Loucy (cell line): ENCODE data around the gene GRM2.

Source experiments
- H2AFZ ChIP-seq: fragments of 200-600 bp; sonication (generic); 2 replicates; pipeline ENCODE4 v1.6.0; 2016; ENCODE audit warnings: antibody characterized with exemption, mild to moderate bottlenecking, low read length, moderate library complexity
- H3F3A ChIP-seq: fragments of 200-600 bp; 2 replicates; pipeline ENCODE4 v1.6.0; 2016; ENCODE audit warnings: antibody characterized with exemption, low read depth, mild to moderate bottlenecking
- H3K27me3 ChIP-seq: fragments of 200-600 bp; sonication (generic); 2 replicates; pipeline ENCODE4 v1.6.1; 2014; ENCODE audit warnings: low read length, mild to moderate bottlenecking; ENCODE audit not compliant: insufficient read depth, poor library complexity, severe bottlenecking
- H3K36me3 ChIP-seq: fragments of 200-600 bp; sonication (generic); 2 replicates; pipeline ENCODE4 v1.6.1; 2016; ENCODE audit warnings: low read length; ENCODE audit not compliant: insufficient read depth
- H3K4me1 ChIP-seq: fragments of 200-600 bp; sonication (generic); 2 replicates; pipeline ENCODE4 v1.5.1; 2014; ENCODE audit warnings: low read length, mild to moderate bottlenecking; ENCODE audit not compliant: insufficient read depth, poor library complexity, severe bottlenecking
- H3K4me2 ChIP-seq: fragments of 200-600 bp; sonication (generic); 2 replicates; pipeline ENCODE4 v1.6.0; 2014; ENCODE audit warnings: antibody characterized with exemption, low read length, low read depth, mild to moderate bottlenecking; ENCODE audit not compliant: poor library complexity, severe bottlenecking
- H3K4me3 ChIP-seq: fragments of 200-600 bp; sonication (generic); 2 replicates; pipeline ENCODE4 v1.5.1; 2014; ENCODE audit warnings: low read length, mild to moderate bottlenecking, mixed read lengths; ENCODE audit not compliant: poor library complexity, severe bottlenecking
- H3K79me2 ChIP-seq: fragments of 200-600 bp; sonication (generic); 2 replicates; pipeline ENCODE4 v1.6.1; 2014; ENCODE audit warnings: low read length; ENCODE audit not compliant: insufficient read depth
- H3K9ac ChIP-seq: fragments of 200-600 bp; sonication (generic); 2 replicates; pipeline ENCODE4 v1.6.0; 2014; ENCODE audit warnings: mild to moderate bottlenecking, low read depth, low read length, moderate library complexity; ENCODE audit not compliant: poor library complexity, severe bottlenecking
- H3K9me2 ChIP-seq: fragments of 200-600 bp; sonication (generic); replicated peaks from 2 replicates; pipeline ENCODE4 v1.6.1; 2016; ENCODE audit warnings: low read depth, low read length, mixed read lengths
- H3K9me3 ChIP-seq: fragments of 200-600 bp; sonication (generic); 2 replicates; pipeline ENCODE4 v1.6.1; 2014; ENCODE audit warnings: mild to moderate bottlenecking, antibody characterized with exemption, low read length, low read depth; ENCODE audit not compliant: insufficient read depth
- H4K20me1 ChIP-seq: fragments of 200-600 bp; sonication (generic); 2 replicates; pipeline ENCODE4 v1.6.0; 2014; ENCODE audit warnings: antibody characterized with exemption, low read length, mild to moderate bottlenecking; ENCODE audit not compliant: insufficient read depth, poor library complexity, severe bottlenecking
- EZH2phosphoT487 ChIP-seq: fragments of 200-600 bp; IDR thresholded peaks from 2 replicates; pipeline ENCODE4 v1.6.1; 2018; ENCODE audit warnings: antibody characterized with exemption, mild to moderate bottlenecking, moderate library complexity, borderline replicate concordance
- TF ChIP-seq, protein P1 (sequence below): fragments of 200-600 bp; sonication (generic); conservative IDR thresholded peaks from 2 replicates; pipeline ENCODE4 v1.5.1; 2014; ENCODE audit warnings: mild to moderate bottlenecking, antibody characterized with exemption, low read length

Gene GRM2

DNA sequence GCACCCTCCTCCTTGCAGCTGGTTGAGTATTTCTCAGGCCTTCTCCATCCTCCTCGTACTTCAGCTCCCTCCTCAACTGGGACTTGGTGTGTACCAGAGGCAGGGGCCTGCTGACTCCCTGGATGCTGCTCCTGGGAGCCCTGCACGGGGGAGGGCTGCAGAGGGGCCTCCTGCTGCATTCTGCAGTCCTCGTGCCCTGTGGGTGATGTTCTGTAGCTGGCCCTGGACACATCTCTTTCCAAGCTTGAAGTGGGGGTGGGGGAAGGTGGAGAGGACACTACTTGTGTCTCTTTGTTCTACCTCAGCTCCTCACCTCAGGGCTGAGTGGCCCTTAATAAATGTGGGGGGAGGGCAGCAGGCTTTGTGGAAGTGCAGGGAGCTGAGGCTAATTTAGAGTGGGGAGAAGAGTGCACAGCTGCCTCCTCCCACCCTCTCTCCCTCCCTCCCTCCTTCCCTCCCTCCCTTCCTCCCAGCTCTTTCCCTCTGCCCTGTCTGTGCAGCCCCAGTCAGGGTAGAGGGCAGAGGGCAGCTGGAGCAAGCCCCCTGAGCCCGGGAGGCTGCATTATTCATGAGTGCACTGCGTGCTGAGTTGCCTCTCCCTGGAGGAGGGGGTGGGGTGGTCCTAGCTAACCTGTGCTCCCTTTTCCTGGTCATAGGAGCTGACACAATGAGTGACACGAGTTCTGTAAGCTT lies 3.7 kb upstream of the GRM2 start:
- no peak overlapping the region for H3K9ac ChIP-seq
- H3K9me3 ChIP-seq = no peaks in the 10 kb centered on the region
- H4K20me1 ChIP-seq = no peaks in the 10 kb centered on the region
- TF ChIP-seq EZH2phosphoT487 = no peak
- TF ChIP-seq, protein P1, sequence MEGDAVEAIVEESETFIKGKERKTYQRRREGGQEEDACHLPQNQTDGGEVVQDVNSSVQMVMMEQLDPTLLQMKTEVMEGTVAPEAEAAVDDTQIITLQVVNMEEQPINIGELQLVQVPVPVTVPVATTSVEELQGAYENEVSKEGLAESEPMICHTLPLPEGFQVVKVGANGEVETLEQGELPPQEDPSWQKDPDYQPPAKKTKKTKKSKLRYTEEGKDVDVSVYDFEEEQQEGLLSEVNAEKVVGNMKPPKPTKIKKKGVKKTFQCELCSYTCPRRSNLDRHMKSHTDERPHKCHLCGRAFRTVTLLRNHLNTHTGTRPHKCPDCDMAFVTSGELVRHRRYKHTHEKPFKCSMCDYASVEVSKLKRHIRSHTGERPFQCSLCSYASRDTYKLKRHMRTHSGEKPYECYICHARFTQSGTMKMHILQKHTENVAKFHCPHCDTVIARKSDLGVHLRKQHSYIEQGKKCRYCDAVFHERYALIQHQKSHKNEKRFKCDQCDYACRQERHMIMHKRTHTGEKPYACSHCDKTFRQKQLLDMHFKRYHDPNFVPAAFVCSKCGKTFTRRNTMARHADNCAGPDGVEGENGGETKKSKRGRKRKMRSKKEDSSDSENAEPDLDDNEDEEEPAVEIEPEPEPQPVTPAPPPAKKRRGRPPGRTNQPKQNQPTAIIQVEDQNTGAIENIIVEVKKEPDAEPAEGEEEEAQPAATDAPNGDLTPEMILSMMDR = no peak
- no peaks in the 10 kb centered on the region for H3K9me2 ChIP-seq
- no peak overlapping the region for H3K4me2 ChIP-seq
- no peak overlapping the region for H3K4me3 ChIP-seq
- no peaks in the 10 kb centered on the region for H3K27me3 ChIP-seq
- H3K36me3 ChIP-seq = peaks cover 65% of the 10 kb centered on the region; the same call in 1 of the 2 replicates
- H2AFZ ChIP-seq = no peak overlapping the region
- H3F3A ChIP-seq = no peaks in the 10 kb centered on the region
- H3K79me2 ChIP-seq = no peaks in the 10 kb centered on the region
- no peaks in the 10 kb centered on the region for H3K4me1 ChIP-seq

DNA sequence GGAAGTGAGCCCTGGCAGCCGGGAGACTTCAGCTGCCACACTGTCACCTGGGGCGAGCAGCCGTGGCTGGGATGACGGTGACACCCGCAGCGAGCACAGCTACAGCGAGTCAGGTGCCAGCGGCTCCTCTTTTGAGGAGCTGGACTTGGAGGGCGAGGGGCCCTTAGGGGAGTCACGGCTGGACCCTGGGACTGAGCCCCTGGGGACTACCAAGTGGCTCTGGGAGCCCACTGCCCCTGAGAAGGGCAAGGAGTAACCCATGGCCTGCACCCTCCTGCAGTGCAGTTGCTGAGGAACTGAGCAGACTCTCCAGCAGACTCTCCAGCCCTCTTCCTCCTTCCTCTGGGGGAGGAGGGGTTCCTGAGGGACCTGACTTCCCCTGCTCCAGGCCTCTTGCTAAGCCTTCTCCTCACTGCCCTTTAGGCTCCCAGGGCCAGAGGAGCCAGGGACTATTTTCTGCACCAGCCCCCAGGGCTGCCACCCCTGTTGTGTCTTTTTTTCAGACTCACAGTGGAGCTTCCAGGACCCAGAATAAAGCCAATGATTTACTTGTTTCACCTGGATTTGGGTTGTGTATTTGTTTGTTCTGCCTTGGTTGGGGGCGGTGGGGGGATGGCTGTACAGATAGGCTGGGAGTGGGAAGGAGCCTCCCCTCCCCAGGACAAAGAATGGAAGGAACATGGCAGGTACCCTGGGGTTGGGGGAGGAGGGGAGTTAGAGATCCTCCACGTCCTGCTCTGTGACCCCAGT lies 2.9 kb upstream of the GRM2 start:
- Histone ChIP-seq H3K36me3 (peaks cover 59% of the 10 kb centered on the region; the same call in 1 of the 2 replicates), H2AFZ (no peak overlapping the region), H3K9me3 (no peaks in the 10 kb centered on the region), H3K9ac (no peak overlapping the region), H3K4me3 (no peak overlapping the region), H3K27me3 (no peaks in the 10 kb centered on the region), H3K9me2 (no peaks in the 10 kb centered on the region), H3K4me1 (no peaks in the 10 kb centered on the region), H3F3A (no peaks in the 10 kb centered on the region), H3K79me2 (no peaks in the 10 kb centered on the region), H4K20me1 (no peaks in the 10 kb centered on the region), H3K4me2 (no peak overlapping the region)
- TF ChIP-seq, protein P1 = no peak
- TF ChIP-seq EZH2phosphoT487 = no peak

DNA sequence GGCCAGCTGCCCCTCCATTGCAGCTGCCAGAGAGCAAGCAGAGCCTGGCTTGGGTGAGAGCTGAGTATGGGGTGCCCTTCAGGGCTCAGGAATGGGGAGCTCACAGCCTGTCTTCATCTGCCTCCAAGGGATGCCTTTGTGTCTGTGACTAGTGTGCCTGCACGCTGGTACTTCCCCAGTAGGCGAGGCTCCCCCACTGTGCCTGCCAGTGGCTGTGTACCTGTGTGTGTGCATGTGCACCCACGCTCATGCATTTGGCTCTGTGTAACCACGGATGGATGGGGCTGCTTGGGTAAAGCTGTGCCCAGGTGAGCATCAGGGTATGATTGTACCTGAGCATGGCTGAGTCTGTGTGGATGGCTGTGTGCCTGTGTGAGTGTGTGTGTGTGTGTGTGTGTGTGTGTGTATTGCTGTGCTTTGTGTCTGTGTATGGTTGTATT lies 2.3 kb upstream of the GRM2 start:
- peaks cover 53% of the 10 kb centered on the region; the same call in 1 of the 2 replicates for H3K36me3 ChIP-seq
- H3F3A ChIP-seq = no peaks in the 10 kb centered on the region
- no peak overlapping the region for H3K4me2 ChIP-seq
- no peaks in the 10 kb centered on the region for H3K27me3 ChIP-seq
- no peak overlapping the region for H2AFZ ChIP-seq
- no peaks in the 10 kb centered on the region for H3K79me2 ChIP-seq
- H3K9me2 ChIP-seq = no peaks in the 10 kb centered on the region
- TF ChIP-seq, protein P1 = no peak
- TF ChIP-seq EZH2phosphoT487 = no peak
- H3K9me3 ChIP-seq = no peaks in the 10 kb centered on the region
- H3K4me1 ChIP-seq = no peaks in the 10 kb centered on the region
- H4K20me1 ChIP-seq = no peaks in the 10 kb centered on the region
- no peak overlapping the region for H3K4me3 ChIP-seq
- H3K9ac ChIP-seq = no peak overlapping the region
